ENCODE results near the gene SLC36A4.

Gene SLC36A4

GRCh38 chr11:93155738-93156137 is 42.1 kb downstream of the SLC36A4 start:
- no peaks in the 10 kb centered on the region for H3K4me1 ChIP-seq (ENCODE audit: control insufficient read depth, low read depth, low read length)
- no peak overlapping the region for H3K27ac ChIP-seq (ENCODE audit: low read length)
- no peak overlapping the region for H3K9ac ChIP-seq (ENCODE audit: low read length)
- no peak overlapping the region for H3K4me3 ChIP-seq (ENCODE audit: low read length)
- H3K36me3 ChIP-seq (ENCODE audit: control insufficient read depth, low read depth, low read length) = peaks cover 9% of the 10 kb centered on the region
- H3K27me3 ChIP-seq (ENCODE audit: control insufficient read depth, insufficient read depth, low read length) = no peaks in the 10 kb centered on the region
- no peaks in the 10 kb centered on the region for H3K9me3 ChIP-seq (ENCODE audit: control insufficient read depth, low read depth, low read length)

- Histone ChIP-seq H3K4me3 (ENCODE audit: low read length) (no peak overlapping the region), H3K36me3 (ENCODE audit: control insufficient read depth, low read depth, low read length) (peaks cover 4% of the 10 kb centered on the region), H3K27me3 (ENCODE audit: control insufficient read depth, insufficient read depth, low read length) (no peaks in the 10 kb centered on the region), H3K9me3 (ENCODE audit: control insufficient read depth, low read depth, low read length) (no peaks in the 10 kb centered on the region), H3K4me1 (ENCODE audit: control insufficient read depth, low read depth, low read length) (no peaks in the 10 kb centered on the region), H3K27ac (ENCODE audit: low read length) (no peak overlapping the region), H3K9ac (ENCODE audit: low read length) (no peak overlapping the region)
Observed at GRCh38 chr11:93145390-93145915, 52.3 kb downstream of the SLC36A4 start.

- Histone ChIP-seq H3K4me1 (ENCODE audit: control insufficient read depth, low read depth, low read length) (no peaks in the 10 kb centered on the region), H3K9ac (ENCODE audit: low read length) (no peak overlapping the region), H3K9me3 (ENCODE audit: control insufficient read depth, low read depth, low read length) (no peaks in the 10 kb centered on the region), H3K4me3 (ENCODE audit: low read length) (no peak overlapping the region), H3K36me3 (ENCODE audit: control insufficient read depth, low read depth, low read length) (peaks cover 4% of the 10 kb centered on the region), H3K27me3 (ENCODE audit: control insufficient read depth, insufficient read depth, low read length) (no peaks in the 10 kb centered on the region), H3K27ac (ENCODE audit: low read length) (no peak overlapping the region)
Observed at GRCh38 chr11:93143800-93144199, 54.0 kb downstream of the SLC36A4 start.

- H3K4me1 ChIP-seq (ENCODE audit: control insufficient read depth, low read depth, low read length) = no peaks in the 10 kb centered on the region
- H3K9ac ChIP-seq (ENCODE audit: low read length) = no peak overlapping the region
- H3K27ac ChIP-seq (ENCODE audit: low read length) = no peak overlapping the region
- H3K36me3 ChIP-seq (ENCODE audit: control insufficient read depth, low read depth, low read length) = peaks cover 4% of the 10 kb centered on the region
- H3K27me3 ChIP-seq (ENCODE audit: control insufficient read depth, insufficient read depth, low read length) = no peaks in the 10 kb centered on the region
- H3K9me3 ChIP-seq (ENCODE audit: control insufficient read depth, low read depth, low read length) = no peaks in the 10 kb centered on the region
- H3K4me3 ChIP-seq (ENCODE audit: low read length) = no peak overlapping the region
Observed at GRCh38 chr11:93143186-93143585, 54.6 kb downstream of the SLC36A4 start.

- no peaks in the 10 kb centered on the region for H3K27me3 ChIP-seq (ENCODE audit: control insufficient read depth, insufficient read depth, low read length)
- H3K27ac ChIP-seq (ENCODE audit: low read length) = no peak overlapping the region
- no peaks in the 10 kb centered on the region for H3K4me1 ChIP-seq (ENCODE audit: control insufficient read depth, low read depth, low read length)
Observed at GRCh38 chr11:93133488-93134109, 64.2 kb downstream of the SLC36A4 start.

GRCh38 chr11:93132836-93133235 is 65.0 kb downstream of the SLC36A4 start:
- no peaks in the 10 kb centered on the region for H3K36me3 ChIP-seq (ENCODE audit: control insufficient read depth, low read depth, low read length)
- H3K4me3 ChIP-seq (ENCODE audit: low read length) = no peak overlapping the region
- H3K4me1 ChIP-seq (ENCODE audit: control insufficient read depth, low read depth, low read length) = no peaks in the 10 kb centered on the region
- no peak overlapping the region for H3K9ac ChIP-seq (ENCODE audit: low read length)
- H3K27me3 ChIP-seq (ENCODE audit: control insufficient read depth, insufficient read depth, low read length) = no peaks in the 10 kb centered on the region
- no peak overlapping the region for H3K27ac ChIP-seq (ENCODE audit: low read length)
- no peaks in the 10 kb centered on the region for H3K9me3 ChIP-seq (ENCODE audit: control insufficient read depth, low read depth, low read length)

More at GRCh38 chr11:93133488-93134109, 64.2 kb downstream of the SLC36A4 start:
- Histone ChIP-seq H3K9ac (ENCODE audit: low read length) (no peak overlapping the region), H3K36me3 (ENCODE audit: control insufficient read depth, low read depth, low read length) (no peaks in the 10 kb centered on the region), H3K4me3 (ENCODE audit: low read length) (no peak overlapping the region), H3K9me3 (ENCODE audit: control insufficient read depth, low read depth, low read length) (no peaks in the 10 kb centered on the region)

GRCh38 chr11:93131709-93132108 is 66.1 kb downstream of the SLC36A4 start:
- Histone ChIP-seq H3K9ac (ENCODE audit: low read length) (no peak overlapping the region), H3K4me1 (ENCODE audit: control insufficient read depth, low read depth, low read length) (no peaks in the 10 kb centered on the region), H3K36me3 (ENCODE audit: control insufficient read depth, low read depth, low read length) (no peaks in the 10 kb centered on the region), H3K9me3 (ENCODE audit: control insufficient read depth, low read depth, low read length) (no peaks in the 10 kb centered on the region), H3K4me3 (ENCODE audit: low read length) (no peak overlapping the region), H3K27me3 (ENCODE audit: control insufficient read depth, insufficient read depth, low read length) (no peaks in the 10 kb centered on the region), H3K27ac (ENCODE audit: low read length) (no peak overlapping the region)

- Histone ChIP-seq H3K4me3 (ENCODE audit: low read length) (no peak overlapping the region), H3K27ac (ENCODE audit: low read length) (no peak overlapping the region), H3K27me3 (ENCODE audit: control insufficient read depth, insufficient read depth, low read length) (no peaks in the 10 kb centered on the region), H3K4me1 (ENCODE audit: control insufficient read depth, low read depth, low read length) (no peaks in the 10 kb centered on the region), H3K9me3 (ENCODE audit: control insufficient read depth, low read depth, low read length) (no peaks in the 10 kb centered on the region), H3K36me3 (ENCODE audit: control insufficient read depth, low read depth, low read length) (no peaks in the 10 kb centered on the region), H3K9ac (ENCODE audit: low read length) (no peak overlapping the region)
Observed at GRCh38 chr11:93128574-93128973, 69.2 kb downstream of the SLC36A4 start.

GRCh38 chr11:93123351-93123898 is 74.4 kb downstream of the SLC36A4 start:
- Histone ChIP-seq H3K9ac (ENCODE audit: low read length) (no peak overlapping the region), H3K4me1 (ENCODE audit: control insufficient read depth, low read depth, low read length) (peaks cover 3% of the 10 kb centered on the region), H3K9me3 (ENCODE audit: control insufficient read depth, low read depth, low read length) (no peaks in the 10 kb centered on the region), H3K4me3 (ENCODE audit: low read length) (no peak overlapping the region), H3K27ac (ENCODE audit: low read length) (no peak overlapping the region), H3K36me3 (ENCODE audit: control insufficient read depth, low read depth, low read length) (no peaks in the 10 kb centered on the region), H3K27me3 (ENCODE audit: control insufficient read depth, insufficient read depth, low read length) (no peaks in the 10 kb centered on the region)

- Histone ChIP-seq H3K4me3 (ENCODE audit: low read length) (no peak overlapping the region), H3K36me3 (ENCODE audit: control insufficient read depth, low read depth, low read length) (no peaks in the 10 kb centered on the region), H3K9me3 (ENCODE audit: control insufficient read depth, low read depth, low read length) (no peaks in the 10 kb centered on the region), H3K4me1 (ENCODE audit: control insufficient read depth, low read depth, low read length) (peaks cover 11% of the 10 kb centered on the region), H3K9ac (ENCODE audit: low read length) (no peak overlapping the region), H3K27ac (ENCODE audit: low read length) (no peak overlapping the region), H3K27me3 (ENCODE audit: control insufficient read depth, insufficient read depth, low read length) (no peaks in the 10 kb centered on the region)
Observed at GRCh38 chr11:93122535-93123235, 75.1 kb downstream of the SLC36A4 start.

GRCh38 chr11:93118276-93118675 is 79.5 kb downstream of the SLC36A4 start:
- no peaks in the 10 kb centered on the region for H3K36me3 ChIP-seq (ENCODE audit: control insufficient read depth, low read depth, low read length)
- no peak overlapping the region for H3K9ac ChIP-seq (ENCODE audit: low read length)
- no peaks in the 10 kb centered on the region for H3K27me3 ChIP-seq (ENCODE audit: control insufficient read depth, insufficient read depth, low read length)
- peaks cover 51% of the 10 kb centered on the region for H3K4me1 ChIP-seq (ENCODE audit: control insufficient read depth, low read depth, low read length)
- H3K9me3 ChIP-seq (ENCODE audit: control insufficient read depth, low read depth, low read length) = no peaks in the 10 kb centered on the region
- H3K27ac ChIP-seq (ENCODE audit: low read length) = no peak overlapping the region
- no peak overlapping the region for H3K4me3 ChIP-seq (ENCODE audit: low read length)
